ENCODE measurements around the gene ULK2.

DNA sequence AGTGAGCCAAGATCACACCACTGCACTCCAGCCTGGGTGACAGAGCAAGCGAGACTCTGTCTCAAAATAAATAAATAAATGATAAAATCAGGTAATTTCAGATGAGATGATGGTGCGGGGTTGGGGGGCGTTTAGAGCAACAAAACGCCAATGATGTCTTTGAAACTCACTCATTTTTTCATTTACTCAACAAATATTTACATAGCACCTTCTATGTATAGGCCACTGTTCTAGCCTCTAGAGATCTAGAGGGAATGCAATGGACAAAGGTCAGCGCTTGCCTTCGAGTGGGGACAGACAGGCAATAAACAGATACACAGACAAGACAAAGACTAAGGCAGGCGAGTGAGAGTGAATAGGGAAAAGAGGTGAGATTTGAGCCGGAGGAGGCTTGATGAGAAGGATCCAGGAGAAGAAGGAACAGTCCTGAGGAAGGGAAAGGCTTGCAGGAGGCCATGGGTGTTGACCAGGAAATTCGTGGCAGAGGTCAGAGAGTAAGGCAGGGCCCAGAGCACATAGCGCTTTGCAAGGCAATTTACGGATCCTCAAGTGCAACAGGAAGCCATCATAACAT, 133.7 kb downstream of the ULK2 start:
- TF ChIP-seq, protein P1, sequence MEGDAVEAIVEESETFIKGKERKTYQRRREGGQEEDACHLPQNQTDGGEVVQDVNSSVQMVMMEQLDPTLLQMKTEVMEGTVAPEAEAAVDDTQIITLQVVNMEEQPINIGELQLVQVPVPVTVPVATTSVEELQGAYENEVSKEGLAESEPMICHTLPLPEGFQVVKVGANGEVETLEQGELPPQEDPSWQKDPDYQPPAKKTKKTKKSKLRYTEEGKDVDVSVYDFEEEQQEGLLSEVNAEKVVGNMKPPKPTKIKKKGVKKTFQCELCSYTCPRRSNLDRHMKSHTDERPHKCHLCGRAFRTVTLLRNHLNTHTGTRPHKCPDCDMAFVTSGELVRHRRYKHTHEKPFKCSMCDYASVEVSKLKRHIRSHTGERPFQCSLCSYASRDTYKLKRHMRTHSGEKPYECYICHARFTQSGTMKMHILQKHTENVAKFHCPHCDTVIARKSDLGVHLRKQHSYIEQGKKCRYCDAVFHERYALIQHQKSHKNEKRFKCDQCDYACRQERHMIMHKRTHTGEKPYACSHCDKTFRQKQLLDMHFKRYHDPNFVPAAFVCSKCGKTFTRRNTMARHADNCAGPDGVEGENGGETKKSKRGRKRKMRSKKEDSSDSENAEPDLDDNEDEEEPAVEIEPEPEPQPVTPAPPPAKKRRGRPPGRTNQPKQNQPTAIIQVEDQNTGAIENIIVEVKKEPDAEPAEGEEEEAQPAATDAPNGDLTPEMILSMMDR (IDR thresholded peaks at IDR 0.05), result no peak
- no peak for TF ChIP-seq EZH2 (IDR thresholded peaks at IDR 0.05; ENCODE audit: borderline replicate concordance, insufficient read depth, low read depth, low read length, poor library complexity, severe bottlenecking)

Measured in B cell (primary cell).